Loucy (cell line): ENCODE data around the gene ZNF354B.
"Not testable (repeated sequence)": the region's sequence is repeated elsewhere in the genome, so short reads cannot be mapped to it uniquely, and the experiment has no call there.

ENCODE experiments used
- H2AFZ ChIP-seq: fragments of 200-600 bp; sonication (generic); 2 replicates; pipeline ENCODE4 v1.6.0; 2016; ENCODE audit warnings: antibody characterized with exemption, mild to moderate bottlenecking, low read length, moderate library complexity
- H3F3A ChIP-seq: fragments of 200-600 bp; 2 replicates; pipeline ENCODE4 v1.6.0; 2016; ENCODE audit warnings: antibody characterized with exemption, low read depth, mild to moderate bottlenecking
- H3K27me3 ChIP-seq: fragments of 200-600 bp; sonication (generic); 2 replicates; pipeline ENCODE4 v1.6.1; 2014; ENCODE audit warnings: low read length, mild to moderate bottlenecking; ENCODE audit not compliant: insufficient read depth, poor library complexity, severe bottlenecking
- H3K36me3 ChIP-seq: fragments of 200-600 bp; sonication (generic); 2 replicates; pipeline ENCODE4 v1.6.1; 2016; ENCODE audit warnings: low read length; ENCODE audit not compliant: insufficient read depth
- H3K4me1 ChIP-seq: fragments of 200-600 bp; sonication (generic); 2 replicates; pipeline ENCODE4 v1.5.1; 2014; ENCODE audit warnings: low read length, mild to moderate bottlenecking; ENCODE audit not compliant: insufficient read depth, poor library complexity, severe bottlenecking
- H3K4me2 ChIP-seq: fragments of 200-600 bp; sonication (generic); 2 replicates; pipeline ENCODE4 v1.6.0; 2014; ENCODE audit warnings: antibody characterized with exemption, low read length, low read depth, mild to moderate bottlenecking; ENCODE audit not compliant: poor library complexity, severe bottlenecking
- H3K4me3 ChIP-seq: fragments of 200-600 bp; sonication (generic); 2 replicates; pipeline ENCODE4 v1.5.1; 2014; ENCODE audit warnings: low read length, mild to moderate bottlenecking, mixed read lengths; ENCODE audit not compliant: poor library complexity, severe bottlenecking
- H3K79me2 ChIP-seq: fragments of 200-600 bp; sonication (generic); 2 replicates; pipeline ENCODE4 v1.6.1; 2014; ENCODE audit warnings: low read length; ENCODE audit not compliant: insufficient read depth
- H3K9ac ChIP-seq: fragments of 200-600 bp; sonication (generic); 2 replicates; pipeline ENCODE4 v1.6.0; 2014; ENCODE audit warnings: mild to moderate bottlenecking, low read depth, low read length, moderate library complexity; ENCODE audit not compliant: poor library complexity, severe bottlenecking
- H3K9me2 ChIP-seq: fragments of 200-600 bp; sonication (generic); replicated peaks from 2 replicates; pipeline ENCODE4 v1.6.1; 2016; ENCODE audit warnings: low read depth, low read length, mixed read lengths
- H3K9me3 ChIP-seq: fragments of 200-600 bp; sonication (generic); 2 replicates; pipeline ENCODE4 v1.6.1; 2014; ENCODE audit warnings: mild to moderate bottlenecking, antibody characterized with exemption, low read length, low read depth; ENCODE audit not compliant: insufficient read depth
- H4K20me1 ChIP-seq: fragments of 200-600 bp; sonication (generic); 2 replicates; pipeline ENCODE4 v1.6.0; 2014; ENCODE audit warnings: antibody characterized with exemption, low read length, mild to moderate bottlenecking; ENCODE audit not compliant: insufficient read depth, poor library complexity, severe bottlenecking
- CTCF ChIP-seq: fragments of 200-600 bp; sonication (generic); conservative IDR thresholded peaks from 2 replicates; pipeline ENCODE4 v1.5.1; 2014; ENCODE audit warnings: mild to moderate bottlenecking, antibody characterized with exemption, low read length
- EZH2phosphoT487 ChIP-seq: fragments of 200-600 bp; IDR thresholded peaks from 2 replicates; pipeline ENCODE4 v1.6.1; 2018; ENCODE audit warnings: antibody characterized with exemption, mild to moderate bottlenecking, moderate library complexity, borderline replicate concordance

ZNF354B gene

GRCh38 chr5:178870411-178870810 is 10.7 kb downstream of the ZNF354B start:
- Histone ChIP-seq H3K4me3 (no peak overlapping the region), H3K4me2 (no peak overlapping the region), H3K36me3 (peaks cover 6% of the 10 kb centered on the region; the same call in 1 of the 2 replicates), H3K27me3 (no peaks in the 10 kb centered on the region), H3K79me2 (no peaks in the 10 kb centered on the region), H3K9me2 (no peaks in the 10 kb centered on the region), H3K9me3 (no peaks in the 10 kb centered on the region), H3F3A (no peaks in the 10 kb centered on the region), H3K4me1 (no peaks in the 10 kb centered on the region), H2AFZ (no peak overlapping the region), H4K20me1 (no peaks in the 10 kb centered on the region), H3K9ac (no peak overlapping the region)
- no peak for TF ChIP-seq EZH2phosphoT487
- TF ChIP-seq CTCF = no peak

GRCh38 chr5:178872302-178872701 is 12.5 kb downstream of the ZNF354B start:
- no peak overlapping the region for H3K4me3 ChIP-seq
- no peaks in the 10 kb centered on the region for H3F3A ChIP-seq
- no peaks in the 10 kb centered on the region for H3K79me2 ChIP-seq
- H3K27me3 ChIP-seq = no peaks in the 10 kb centered on the region
- no peaks in the 10 kb centered on the region for H3K9me3 ChIP-seq
- H3K9ac ChIP-seq = no peak overlapping the region
- H3K4me2 ChIP-seq = no peak overlapping the region
- no peak for TF ChIP-seq CTCF
- no peaks in the 10 kb centered on the region for H4K20me1 ChIP-seq
- no peaks in the 10 kb centered on the region for H3K9me2 ChIP-seq
- no peaks in the 10 kb centered on the region for H3K4me1 ChIP-seq
- peaks cover 10% of the 10 kb centered on the region; the same call in 1 of the 2 replicates for H3K36me3 ChIP-seq
- H2AFZ ChIP-seq = no peak overlapping the region

- H3K4me1 ChIP-seq, H3F3A ChIP-seq, H3K9me2 ChIP-seq, H3K4me3 ChIP-seq, H3K9me3 ChIP-seq, H3K9ac ChIP-seq, H3K4me2 ChIP-seq, H3K79me2 ChIP-seq, H2AFZ ChIP-seq, H3K27me3 ChIP-seq, H4K20me1 ChIP-seq: not testable (repeated sequence)
- peaks cover 29% of the 10 kb centered on the region; the same call in 1 of the 2 replicates for H3K36me3 ChIP-seq
Measured at GRCh38 chr5:178883115-178883694, 23.5 kb downstream of the ZNF354B start.

GRCh38 chr5:178883815-178884430 is 24.2 kb downstream of the ZNF354B start:
- no peak overlapping the region for H3K9ac ChIP-seq
- H3K4me2 ChIP-seq = no peak overlapping the region
- peaks cover 29% of the 10 kb centered on the region; the same call in 1 of the 2 replicates for H3K36me3 ChIP-seq
- H4K20me1 ChIP-seq = no peaks in the 10 kb centered on the region
- H2AFZ ChIP-seq = no peak overlapping the region
- no peak overlapping the region for H3K4me3 ChIP-seq
- peaks cover 4% of the 10 kb centered on the region; the same call in 1 of the 2 replicates for H3K9me3 ChIP-seq
- no peaks in the 10 kb centered on the region for H3K27me3 ChIP-seq
- no peaks in the 10 kb centered on the region for H3F3A ChIP-seq
- H3K4me1 ChIP-seq = no peaks in the 10 kb centered on the region
- no peak for TF ChIP-seq EZH2phosphoT487
- no peak for TF ChIP-seq CTCF
- no peaks in the 10 kb centered on the region for H3K79me2 ChIP-seq
- H3K9me2 ChIP-seq = no peaks in the 10 kb centered on the region
